OCI-LY3 (cell line): ENCODE data around the gene FNBP1.

ENCODE experiments used
- EZH2phosphoT487 ChIP-seq: fragments of 200-600 bp; shearing (Covaris generic); IDR thresholded peaks from 2 replicates; pipeline ENCODE4 v1.6.1; 2018; ENCODE audit warnings: antibody characterized with exemption, mixed run types, low read depth
- TF ChIP-seq, protein P1 (sequence below): fragments of 200-600, 300-600 bp; sonication (generic); IDR thresholded peaks from 2 replicates; pipeline ENCODE4 v1.5.1; 2014; ENCODE audit warnings: antibody characterized with exemption, low read length, low read depth

DNA sequence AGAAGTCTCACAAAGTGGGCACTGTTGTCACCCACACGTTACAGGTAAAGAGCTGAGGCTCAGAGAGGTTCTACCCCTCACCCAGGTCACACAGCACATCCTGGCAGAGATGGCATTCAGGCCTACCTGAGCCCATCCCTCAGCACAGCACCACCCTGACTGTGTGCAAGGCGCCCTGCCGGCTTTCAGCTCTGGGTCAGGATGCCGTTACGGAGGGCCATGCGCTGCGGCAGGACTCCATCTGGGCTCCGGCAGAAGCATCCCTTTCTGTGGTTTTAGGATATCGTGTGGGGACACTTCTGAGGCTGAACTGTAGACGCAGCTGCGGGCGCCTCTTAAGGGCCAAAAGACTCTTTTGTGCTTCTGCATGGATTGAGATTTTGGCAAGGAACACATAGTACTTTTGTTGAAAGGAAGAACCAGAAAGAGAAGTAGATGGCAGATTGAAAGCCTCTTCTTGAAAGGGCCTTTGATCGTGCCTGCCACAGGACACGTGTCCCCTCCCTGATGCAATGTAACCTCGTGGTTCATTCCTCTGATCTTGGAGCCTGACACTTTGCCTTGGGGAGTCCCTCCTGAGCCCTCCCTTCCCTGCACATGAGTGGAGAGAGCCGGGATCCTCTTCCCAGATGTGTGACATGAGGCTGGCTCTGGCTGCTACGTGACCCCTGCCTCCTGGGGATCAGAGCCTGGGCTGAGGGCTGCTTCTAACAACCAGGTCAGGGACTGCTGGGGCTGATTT, 176.4 kb downstream of the FNBP1 start:
- TF ChIP-seq, protein P1, sequence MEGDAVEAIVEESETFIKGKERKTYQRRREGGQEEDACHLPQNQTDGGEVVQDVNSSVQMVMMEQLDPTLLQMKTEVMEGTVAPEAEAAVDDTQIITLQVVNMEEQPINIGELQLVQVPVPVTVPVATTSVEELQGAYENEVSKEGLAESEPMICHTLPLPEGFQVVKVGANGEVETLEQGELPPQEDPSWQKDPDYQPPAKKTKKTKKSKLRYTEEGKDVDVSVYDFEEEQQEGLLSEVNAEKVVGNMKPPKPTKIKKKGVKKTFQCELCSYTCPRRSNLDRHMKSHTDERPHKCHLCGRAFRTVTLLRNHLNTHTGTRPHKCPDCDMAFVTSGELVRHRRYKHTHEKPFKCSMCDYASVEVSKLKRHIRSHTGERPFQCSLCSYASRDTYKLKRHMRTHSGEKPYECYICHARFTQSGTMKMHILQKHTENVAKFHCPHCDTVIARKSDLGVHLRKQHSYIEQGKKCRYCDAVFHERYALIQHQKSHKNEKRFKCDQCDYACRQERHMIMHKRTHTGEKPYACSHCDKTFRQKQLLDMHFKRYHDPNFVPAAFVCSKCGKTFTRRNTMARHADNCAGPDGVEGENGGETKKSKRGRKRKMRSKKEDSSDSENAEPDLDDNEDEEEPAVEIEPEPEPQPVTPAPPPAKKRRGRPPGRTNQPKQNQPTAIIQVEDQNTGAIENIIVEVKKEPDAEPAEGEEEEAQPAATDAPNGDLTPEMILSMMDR = no peak
- TF ChIP-seq EZH2phosphoT487 = no peak
